GM19023 (cell line): ENCODE data around the gene ADRB2.
A peak's percentile ranks its signal among the peaks of the same experiment; 100 is the strongest.
"Not testable (repeated sequence)": the region's sequence is repeated elsewhere in the genome, so short reads cannot be mapped to it uniquely, and the experiment has no call there.

Experiments used
- ATAC-seq: cut with Tn5 transposase; IDR thresholded peaks from one replicate; pipeline ENCODE4 v1.9.1; 2021; ENCODE audit warnings: mild to moderate bottlenecking, moderate library complexity; ENCODE audit not compliant: unreplicated experiment

Gene ADRB2

DNA sequence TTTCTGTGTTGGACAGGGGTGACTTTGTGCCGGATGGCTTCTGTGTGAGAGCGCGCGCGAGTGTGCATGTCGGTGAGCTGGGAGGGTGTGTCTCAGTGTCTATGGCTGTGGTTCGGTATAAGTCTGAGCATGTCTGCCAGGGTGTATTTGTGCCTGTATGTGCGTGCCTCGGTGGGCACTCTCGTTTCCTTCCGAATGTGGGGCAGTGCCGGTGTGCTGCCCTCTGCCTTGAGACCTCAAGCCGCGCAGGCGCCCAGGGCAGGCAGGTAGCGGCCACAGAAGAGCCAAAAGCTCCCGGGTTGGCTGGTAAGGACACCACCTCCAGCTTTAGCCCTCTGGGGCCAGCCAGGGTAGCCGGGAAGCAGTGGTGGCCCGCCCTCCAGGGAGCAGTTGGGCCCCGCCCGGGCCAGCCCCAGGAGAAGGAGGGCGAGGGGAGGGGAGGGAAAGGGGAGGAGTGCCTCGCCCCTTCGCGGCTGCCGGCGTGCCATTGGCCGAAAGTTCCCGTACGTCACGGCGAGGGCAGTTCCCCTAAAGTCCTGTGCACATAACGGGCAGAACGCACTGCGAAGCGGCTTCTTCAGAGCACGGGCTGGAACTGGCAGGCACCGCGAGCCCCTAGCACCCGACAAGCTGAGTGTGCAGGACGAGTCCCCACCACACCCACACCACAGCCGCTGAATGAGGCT is at the start of gene ADRB2:
ADRB2 (plus strand) TSS at position 559 of the 686 bp plus-strand sequence. CDS start 221 bp downstream, outside the sequence.
- peak; percentile 97 for ATAC-seq

DNA sequence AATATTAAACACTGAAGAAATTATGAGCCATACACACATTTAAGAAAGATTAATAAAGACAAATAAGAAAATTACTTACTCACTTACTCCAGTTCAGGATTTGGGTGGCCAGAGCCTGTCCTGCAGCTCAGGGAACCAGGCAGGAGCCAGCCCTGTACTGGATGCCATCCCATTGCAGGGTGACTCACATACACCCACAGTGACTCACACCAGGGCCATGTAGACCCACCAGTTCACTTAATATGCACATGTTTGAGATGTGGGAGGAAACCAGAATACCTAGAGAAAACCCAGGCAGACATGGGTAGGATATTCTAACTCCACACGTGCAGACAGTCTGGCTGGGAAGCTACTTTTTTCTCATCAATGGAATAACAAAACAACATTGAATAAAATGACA is 49.6 kb upstream of the ADRB2 start:
- no peak for ATAC-seq

DNA sequence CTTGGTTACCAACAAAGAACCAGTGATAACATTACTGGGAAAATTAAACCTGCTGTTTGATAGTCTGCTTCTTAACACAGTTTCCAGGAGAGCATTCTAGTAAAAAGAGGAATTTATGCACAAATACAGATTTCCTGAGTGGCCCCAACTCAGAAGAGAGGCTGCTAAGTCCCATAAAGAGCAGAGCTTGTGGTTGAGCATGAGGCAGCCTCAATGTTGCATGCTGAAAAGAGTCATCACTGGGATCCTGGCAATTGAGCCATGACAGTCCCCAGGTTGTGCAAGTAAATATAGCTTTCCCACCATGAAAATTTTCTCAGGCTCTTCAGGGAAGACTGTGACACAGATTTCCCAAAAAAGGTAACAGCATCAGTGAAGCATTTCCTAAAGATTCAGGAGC is 47.5 kb upstream of the ADRB2 start:
- no peak for ATAC-seq

DNA sequence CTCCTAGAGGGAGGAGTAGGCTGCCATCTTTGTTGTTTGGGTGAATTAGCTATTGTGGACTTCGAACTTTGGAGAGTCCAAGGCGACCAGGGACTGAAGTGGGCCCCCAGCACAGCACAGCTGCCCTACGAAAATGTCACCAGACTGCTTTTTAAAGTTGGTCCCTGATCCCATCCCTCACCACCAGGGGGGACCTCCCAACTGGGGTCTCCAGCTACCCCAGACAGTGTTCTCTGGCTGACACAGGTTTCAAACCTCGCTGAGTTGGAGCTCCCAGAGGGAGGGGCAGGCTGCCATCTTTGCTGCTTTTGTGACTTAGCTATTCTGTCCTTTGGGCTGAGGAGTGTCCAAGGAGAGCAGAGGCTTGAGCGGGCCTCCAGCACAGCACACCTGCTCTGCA is 45.7 kb upstream of the ADRB2 start:
- ATAC-seq = no peak

DNA sequence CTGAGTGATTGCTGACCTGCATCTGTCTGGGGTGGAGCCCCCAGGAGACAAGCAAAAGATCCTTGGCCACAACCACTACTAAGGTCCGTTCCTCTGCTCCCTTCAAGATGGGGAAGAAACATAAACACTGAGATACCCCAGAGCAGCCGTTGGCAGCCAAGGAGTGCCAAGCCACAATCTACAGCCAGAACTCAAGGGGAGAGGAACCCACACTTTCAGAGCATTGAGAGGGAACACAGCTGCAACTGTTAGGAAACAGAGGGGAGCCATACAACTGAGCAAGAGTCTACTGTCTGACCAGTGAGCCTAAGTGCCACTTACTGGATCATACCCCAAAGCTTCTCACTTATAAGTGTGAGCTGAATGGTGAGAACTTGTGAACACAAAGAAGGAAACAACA is 44.6 kb upstream of the ADRB2 start:
- ATAC-seq = no peak

DNA sequence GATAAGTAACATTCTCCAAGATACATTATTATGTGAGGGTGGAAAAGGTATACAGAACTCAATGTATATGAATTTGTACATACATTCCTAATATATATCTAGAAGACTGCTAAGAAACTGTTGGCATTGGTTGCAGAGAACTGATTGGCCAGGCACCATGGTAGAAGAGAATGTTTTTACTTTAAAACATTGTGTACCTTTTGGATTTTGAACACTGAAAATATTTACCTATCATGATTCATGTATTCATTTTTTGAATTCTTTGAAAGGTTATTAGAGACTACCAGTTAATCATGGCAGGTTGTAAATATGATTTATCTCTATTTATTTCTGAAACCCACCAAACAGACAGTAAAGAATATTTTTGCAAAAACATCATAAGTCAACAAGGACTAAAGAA is 41.2 kb upstream of the ADRB2 start:
- ATAC-seq = no peak

DNA sequence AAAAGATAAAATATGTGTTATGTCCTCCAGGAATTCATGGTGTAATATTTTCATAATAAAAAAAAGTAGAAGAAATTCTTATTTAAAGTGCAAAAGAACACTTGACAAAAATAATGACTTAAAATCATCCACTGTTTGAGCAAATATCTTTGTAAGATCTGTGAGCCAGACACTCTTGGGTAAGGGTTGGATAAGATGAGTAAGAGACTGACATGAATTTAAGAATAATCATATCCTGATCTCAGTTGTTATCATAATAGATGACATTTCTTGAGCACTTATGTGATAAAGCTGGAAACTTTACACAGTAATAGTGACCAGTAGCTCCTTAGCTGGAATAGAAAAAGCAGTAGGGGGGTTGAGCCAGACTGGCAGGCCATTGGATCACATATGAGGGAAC is 40.0 kb upstream of the ADRB2 start:
- no peak for ATAC-seq

DNA sequence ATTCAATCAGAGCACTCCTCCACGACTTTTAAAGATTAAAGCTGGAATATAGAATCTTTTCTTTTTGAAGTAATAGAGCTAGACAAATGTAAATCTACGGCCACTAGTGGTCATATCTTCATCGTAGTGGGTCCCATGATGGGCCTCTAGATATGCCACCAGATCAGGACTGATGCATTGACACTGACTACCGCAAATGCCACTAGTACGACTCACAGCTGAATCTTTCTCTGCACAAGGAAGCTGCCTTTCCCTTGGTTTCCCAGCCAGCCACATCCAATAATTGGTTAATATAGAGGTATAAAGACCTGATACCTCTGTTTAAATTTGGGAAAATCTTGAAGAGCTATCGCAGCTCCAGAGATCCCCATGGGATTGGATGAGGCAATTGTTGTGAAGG is 37.8 kb upstream of the ADRB2 start:
- ATAC-seq = no peak

DNA sequence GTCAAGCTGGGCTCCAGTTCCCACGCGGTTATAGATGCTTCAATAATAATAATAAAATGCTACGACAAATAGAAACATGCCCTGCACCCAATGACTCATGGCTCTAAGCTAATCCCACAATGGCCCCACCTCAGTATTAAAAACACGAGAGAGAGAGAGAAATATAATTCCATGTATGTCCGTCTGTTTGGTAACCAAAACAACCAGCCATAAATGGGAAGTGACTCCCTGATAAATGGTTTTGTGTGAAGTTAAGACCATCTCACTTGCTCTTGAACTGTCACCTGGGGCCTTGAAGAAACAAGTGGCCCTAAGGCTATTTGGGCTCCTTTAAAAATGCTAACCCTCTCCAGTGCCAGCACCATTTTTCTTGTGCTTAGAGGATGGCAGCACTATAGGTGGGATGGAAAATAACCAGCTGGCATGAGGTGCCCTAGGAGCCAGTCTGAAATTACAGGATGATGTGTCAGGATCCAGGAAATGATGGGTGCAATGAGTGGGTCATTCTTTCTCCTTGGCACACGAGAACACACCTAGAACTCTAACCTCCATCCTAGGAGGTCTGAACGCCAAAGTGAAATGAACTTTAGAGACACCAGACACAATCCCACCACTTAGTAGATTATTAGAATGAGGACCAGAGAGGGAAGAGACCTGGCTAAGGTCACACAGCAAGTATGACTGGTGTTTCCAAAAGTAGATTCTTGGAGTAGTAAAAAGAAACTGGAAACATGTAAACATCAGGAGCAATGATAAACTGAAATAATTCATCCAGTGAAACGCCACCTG is 35.7 kb upstream of the ADRB2 start:
- ATAC-seq = peak; percentile 42

DNA sequence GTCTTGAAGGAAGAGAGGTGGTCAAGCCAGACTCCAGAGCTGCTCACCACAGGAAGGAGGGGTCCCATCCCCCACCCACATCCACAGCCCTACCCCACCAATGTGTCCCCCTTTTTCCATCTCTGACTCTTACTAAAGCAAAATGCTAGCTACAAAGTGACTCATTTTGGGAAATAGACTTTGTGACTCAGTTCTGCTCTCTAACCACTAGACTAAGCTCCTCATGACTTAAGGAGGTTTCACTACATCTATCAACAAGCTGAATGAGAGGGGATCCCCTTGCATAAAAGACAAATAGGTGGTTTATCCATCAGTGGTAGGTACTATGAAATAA is 35.1 kb upstream of the ADRB2 start:
- ATAC-seq = peak; percentile 90

DNA sequence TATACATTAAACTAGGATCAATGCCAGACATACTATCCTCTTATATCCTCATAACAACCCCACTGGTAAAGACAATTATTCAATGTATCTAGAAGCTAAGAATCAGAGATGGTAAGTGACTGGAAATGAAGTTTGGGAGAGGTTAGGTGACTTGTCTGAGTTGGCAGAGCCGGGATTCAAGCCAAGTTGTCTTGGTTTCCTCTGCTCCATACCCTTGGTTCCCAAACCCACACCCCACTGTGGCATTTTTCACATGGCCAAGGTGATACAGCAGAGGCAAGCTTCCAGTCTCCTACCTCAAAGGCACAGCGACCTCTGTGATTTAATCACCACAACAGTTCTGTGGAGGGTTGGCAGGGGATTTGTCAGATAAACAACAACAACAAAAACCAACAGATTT is 34.7 kb upstream of the ADRB2 start:
- no peak for ATAC-seq

DNA sequence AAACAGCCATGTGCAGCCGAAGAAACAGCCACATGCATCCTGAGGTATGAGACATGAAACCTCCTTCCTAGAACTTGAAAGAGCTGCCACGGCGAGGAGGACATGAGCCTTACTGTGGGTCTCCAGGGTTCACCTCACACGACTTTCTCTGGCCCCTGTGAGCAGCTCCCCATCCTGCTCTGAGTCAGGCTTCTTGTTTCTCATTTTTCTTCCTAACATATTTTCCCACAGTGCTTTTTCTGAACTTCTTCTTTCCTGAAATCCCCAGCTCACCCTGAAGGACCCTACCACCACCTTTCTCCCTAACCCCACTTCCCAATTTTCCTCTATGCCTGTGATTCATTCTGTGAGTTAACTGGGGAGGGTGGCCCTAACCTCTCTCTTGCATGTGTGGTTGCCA is 33.7 kb upstream of the ADRB2 start:
- no peak for ATAC-seq

DNA sequence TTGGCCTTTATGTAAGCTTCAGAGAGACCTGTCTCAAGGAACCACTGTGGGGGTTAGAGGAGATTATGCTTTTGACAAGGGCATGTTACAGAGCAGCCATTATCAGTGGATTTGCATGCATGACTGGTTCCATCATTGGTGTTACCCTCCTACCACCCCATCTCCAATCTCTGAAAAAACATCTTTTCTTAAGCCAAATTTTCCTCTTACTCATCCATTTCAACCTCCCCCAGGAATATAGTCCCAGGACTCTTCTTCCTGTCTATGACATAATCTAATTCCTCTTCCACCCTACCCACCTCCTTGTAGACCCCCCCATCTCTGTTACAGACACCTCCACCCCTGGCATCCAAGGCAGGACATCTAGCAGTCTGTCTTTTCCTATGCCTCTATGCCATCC is 33.1 kb upstream of the ADRB2 start:
- no peak for ATAC-seq

DNA sequence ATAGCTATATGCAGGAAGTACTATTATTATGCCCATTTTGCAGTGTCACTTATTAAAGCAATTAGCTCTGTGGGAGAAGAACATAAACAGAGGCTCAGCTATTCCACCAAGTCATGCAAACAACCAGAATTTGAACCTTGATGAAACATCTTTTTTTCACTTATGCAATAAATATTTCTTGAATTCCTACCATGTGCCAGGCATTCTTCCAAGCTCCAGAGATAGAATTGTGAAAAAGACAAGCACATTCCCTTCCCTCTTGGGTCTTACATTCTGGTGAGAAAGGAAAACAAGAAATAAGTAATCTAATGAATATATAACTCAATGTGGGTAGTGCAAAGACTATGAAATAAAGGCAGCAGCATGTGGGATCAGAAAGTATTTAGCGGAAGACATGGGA is 32.1 kb upstream of the ADRB2 start:
- no peak for ATAC-seq

DNA sequence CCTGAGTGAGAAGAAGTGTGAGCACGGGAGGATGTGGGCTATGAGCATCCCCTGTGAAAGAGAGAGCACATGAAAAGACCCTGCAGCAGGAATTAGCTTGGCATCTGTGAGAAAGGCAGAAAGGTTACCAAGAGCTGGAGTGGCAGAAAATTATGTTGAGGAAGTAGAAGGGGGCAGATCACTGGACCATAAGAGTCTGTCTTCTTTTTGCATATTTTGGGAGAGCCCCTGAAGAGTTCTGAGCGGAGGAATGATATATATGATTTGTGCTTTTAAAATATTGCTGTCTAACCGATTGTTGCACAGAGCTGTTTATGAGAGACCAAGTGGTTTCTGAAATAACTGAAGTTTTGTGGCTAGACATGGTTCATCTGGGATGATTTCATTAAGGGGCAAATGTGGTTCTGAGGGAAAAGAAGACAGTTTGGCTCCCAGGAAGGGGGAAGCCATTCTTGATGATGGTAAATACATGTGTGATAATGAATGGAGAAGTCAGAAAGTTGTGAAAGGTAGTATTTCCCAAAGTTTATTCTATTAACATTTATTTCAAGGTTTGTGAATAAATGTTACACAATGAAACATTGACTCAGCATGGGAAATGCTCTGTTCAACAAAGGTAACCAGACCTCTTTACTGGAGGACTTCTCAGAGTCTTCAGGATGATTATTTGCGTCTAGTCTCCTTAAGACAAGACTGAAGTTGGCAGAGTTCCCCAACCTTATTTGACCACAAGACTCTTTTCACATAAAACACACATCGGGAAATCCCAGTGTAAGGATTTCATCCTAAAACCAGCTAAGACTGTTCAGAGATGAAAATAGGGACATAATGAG is 31.5 kb upstream of the ADRB2 start:
- no peak for ATAC-seq

DNA sequence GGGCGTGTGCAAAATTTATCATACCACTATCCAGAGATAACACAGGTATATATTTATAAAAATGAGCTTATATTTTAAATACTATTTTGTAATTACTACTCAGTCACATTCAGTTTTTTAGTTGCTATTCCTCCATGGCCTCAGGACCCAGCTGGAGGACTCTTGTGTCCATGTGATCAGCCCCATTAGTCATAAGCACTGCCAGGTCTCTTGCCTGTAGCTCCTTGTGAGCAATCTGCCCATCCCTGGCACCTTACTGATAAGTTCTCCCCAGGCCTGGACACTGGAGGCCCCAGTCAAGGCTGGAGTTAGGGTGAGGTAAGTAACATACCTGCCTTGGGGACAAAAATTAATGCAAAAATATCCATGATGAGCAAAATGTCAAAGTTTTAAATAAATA is 29.5 kb upstream of the ADRB2 start:
- ATAC-seq = no peak

DNA sequence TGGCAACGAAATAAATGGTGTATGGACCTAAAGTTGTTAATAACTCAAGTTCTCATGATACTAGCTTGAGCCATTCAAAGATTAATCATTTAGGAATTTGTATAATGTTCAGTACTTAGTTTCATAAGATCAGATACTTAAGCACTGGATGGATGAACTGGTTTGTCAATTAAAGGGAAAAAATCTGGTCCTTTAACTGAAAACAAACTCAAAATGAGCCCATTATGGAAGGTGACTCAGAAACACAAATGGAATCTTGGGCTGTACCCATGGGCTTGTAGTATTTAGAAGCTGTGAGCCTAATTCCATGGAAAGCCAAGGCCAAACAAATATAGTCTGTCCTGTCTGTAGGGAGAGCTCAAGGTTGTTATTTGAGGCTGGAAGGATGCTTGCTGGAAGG is 27.6 kb upstream of the ADRB2 start:
- ATAC-seq = no peak

DNA sequence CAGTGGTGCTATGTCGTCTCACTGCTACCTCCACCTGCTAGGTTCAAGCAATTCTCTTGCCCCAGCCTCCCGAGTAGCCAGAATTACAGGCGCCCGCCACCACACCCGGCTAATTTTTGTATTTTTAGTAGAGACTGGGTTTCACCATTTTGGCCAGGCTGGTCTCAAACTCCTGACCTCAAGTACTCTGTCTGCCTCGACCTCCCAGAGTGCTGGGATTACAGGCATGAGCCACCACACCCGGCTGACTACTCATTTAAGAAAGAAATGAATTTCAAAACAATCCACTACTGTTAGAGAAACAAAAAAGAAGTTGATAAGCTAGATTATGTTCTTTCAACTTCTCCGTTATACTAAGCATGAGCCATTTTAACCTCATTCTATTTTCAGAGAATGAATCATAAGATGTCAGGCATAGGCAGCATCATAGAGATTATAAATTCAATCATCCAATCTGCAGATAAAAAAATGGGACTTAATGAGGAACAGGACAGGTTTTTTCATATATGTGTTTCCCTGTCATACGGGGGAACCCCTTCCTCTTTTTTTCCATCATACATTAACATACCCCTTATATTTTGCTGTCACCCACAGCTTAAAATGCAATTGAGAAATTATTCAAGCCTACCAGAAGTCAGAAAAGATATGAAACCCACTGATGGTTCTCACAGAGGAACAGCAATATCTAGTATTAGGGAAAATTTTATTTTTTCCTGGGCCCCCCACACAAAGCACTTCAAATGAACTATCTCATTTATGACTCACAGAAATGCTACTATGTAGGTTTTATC is 26.5 kb upstream of the ADRB2 start:
- ATAC-seq = no peak

DNA sequence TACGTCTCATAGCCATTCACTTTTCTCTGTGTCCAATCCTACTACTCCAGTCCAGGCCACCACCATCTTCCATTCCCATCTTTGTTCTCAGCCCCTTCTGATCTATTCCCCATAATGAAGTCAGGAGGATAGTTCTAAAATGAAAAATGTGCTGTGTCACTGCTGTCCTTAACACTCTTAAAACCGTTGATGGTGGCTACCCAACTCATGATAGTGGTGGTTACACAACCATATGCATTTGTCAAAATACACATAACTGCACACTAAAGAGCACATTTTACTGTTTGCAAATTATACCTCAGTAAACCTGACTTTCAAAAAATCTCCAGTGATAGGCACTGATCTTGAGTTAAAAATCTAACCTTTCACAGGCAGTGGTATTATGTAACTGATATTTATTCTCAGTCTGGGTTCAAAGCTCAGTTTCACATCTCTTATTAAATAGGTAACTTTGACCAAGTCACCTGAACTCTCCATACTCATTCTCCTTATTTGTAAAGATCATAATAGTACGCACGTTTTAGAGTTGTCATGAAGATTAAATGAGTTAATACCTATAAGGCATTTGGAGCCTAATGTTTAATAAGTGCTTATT is 24.6 kb upstream of the ADRB2 start:
- ATAC-seq = no peak

DNA sequence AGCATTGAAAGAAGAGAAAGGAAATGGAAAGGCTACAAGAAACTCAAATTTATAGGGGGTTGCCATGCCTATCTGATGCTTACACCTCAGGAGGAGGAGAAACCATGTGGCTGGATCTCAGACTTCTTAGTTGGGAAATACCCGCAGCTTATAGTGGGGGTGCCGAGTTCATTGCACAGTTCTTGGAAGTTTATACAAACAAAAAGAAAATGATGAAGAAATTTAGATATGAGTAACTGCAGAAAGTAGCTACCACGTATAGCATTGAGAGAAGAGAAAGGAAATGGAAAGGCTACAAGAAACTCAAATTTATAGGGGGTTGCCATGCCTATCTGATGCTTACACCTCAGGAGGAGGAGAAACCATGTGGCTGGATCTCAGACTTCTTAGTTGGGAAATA is 23.0 kb upstream of the ADRB2 start:
- ATAC-seq = not testable (repeated sequence)

DNA sequence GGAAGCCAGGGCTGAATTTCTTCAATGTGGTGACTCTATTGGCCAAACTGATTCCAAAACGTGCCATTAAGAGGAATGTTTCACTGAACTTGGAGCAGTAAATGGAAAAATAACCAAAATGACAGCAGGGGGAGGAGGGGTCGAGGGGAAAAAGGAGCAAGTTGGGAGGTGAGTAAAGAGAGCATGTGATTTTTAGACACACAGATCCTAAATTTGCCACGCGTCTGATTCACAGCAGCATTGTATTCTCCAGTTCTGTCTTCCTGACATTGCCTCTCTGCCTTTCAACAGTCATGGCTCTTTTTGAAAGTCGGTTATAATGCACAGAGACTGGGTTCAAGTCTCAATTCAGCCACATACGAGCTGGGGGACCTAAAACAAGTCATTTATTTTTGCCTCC is 22.0 kb upstream of the ADRB2 start:
- ATAC-seq = no peak
